Neural cell (in vitro differentiated cells): ENCODE results near the gene MAPT.

Experiments used
- CTCF ChIP-seq: fragments of 450-650 bp; IDR thresholded peaks from 2 replicates; pipeline ENCODE4 v1.5.1; 2014; ENCODE audit warnings: antibody characterized with exemption, mild to moderate bottlenecking, moderate library complexity; ENCODE audit not compliant: poor library complexity, severe bottlenecking
- EP300 ChIP-seq: fragments of 450-650 bp; conservative IDR thresholded peaks from 2 replicates; pipeline ENCODE4 v1.6.1; 2014; ENCODE audit warnings: antibody characterized with exemption, mild to moderate bottlenecking, moderate library complexity; ENCODE audit not compliant: poor library complexity, severe bottlenecking
- EZH2 ChIP-seq: fragments of 200-600, 300-800 bp; shearing (Covaris generic), sonication (generic); IDR thresholded peaks from 2 replicates; pipeline ENCODE4 v1.6.1; 2014; ENCODE audit warnings: antibody characterized with exemption, low read length, borderline replicate concordance, mild to moderate bottlenecking; ENCODE audit not compliant: insufficient read depth, poor library complexity, severe bottlenecking
- MXI1 ChIP-seq: fragments of 450-650 bp; conservative IDR thresholded peaks from 2 replicates; pipeline ENCODE4 v1.6.1; 2014; ENCODE audit warnings: antibody characterized with exemption, mild to moderate bottlenecking; ENCODE audit not compliant: poor library complexity, severe bottlenecking
- POLR2AphosphoS5 ChIP-seq: IDR thresholded peaks from 2 replicates; pipeline ENCODE4 v1.6.1; 2012
- RAD21 ChIP-seq: fragments of 450-650 bp; conservative IDR thresholded peaks from 2 replicates; pipeline ENCODE4 v1.6.1; 2014; ENCODE audit warnings: antibody characterized with exemption, mild to moderate bottlenecking, moderate library complexity
- REST ChIP-seq: IDR thresholded peaks from 2 replicates; pipeline ENCODE4 v1.6.1; 2012; ENCODE audit warnings: borderline replicate concordance
- TAF1 ChIP-seq: IDR thresholded peaks from 2 replicates; pipeline ENCODE4 v1.6.1; 2012; ENCODE audit warnings: low read depth

- TF ChIP-seq CTCF, result no peak
- no peak for TF ChIP-seq REST
- TF ChIP-seq EZH2, result no peak
- TF ChIP-seq TAF1, result no peak
- no peak for TF ChIP-seq RAD21
- no peak for TF ChIP-seq POLR2AphosphoS5
- no peak for TF ChIP-seq EP300
- TF ChIP-seq MXI1, result no peak
These were observed 76.3 kb downstream of the MAPT start for GRCh38 chr17:45970659-45971058.
